ENCODE data around the gene GAL3ST1. TPM values are rescaled to one million over a fixed set of nuclear protein-coding genes. Genes with fewer than 3 reads are reported as not detected.
"Not testable (repeated sequence)": the region's sequence is repeated elsewhere in the genome, so short reads cannot be mapped to it uniquely, and the experiment has no call there.

The GAL3ST1 gene
- total RNA-seq, 1 donor from 2014 or later: 4.3 TPM

GRCh38 chr22:30553971-30554370, 20.5 kb downstream of the GAL3ST1 start:
- H3K27me3 Mint-ChIP-seq (ENCODE audit: insufficient read depth, low read depth): no peaks in the 10 kb centered on the region
- H3K4me1 ChIP-seq: no peaks in the 10 kb centered on the region
- no peaks in the 10 kb centered on the region for H3K9me3 Mint-ChIP-seq
- H3K4me3 Mint-ChIP-seq: no peak overlapping the region
- H3K9me3 ChIP-seq (ENCODE audit: low read depth): no peaks in the 10 kb centered on the region
- no peaks in the 10 kb centered on the region for H3K79me2 ChIP-seq (ENCODE audit: low read depth)
- no peaks in the 10 kb centered on the region for H3F3A ChIP-seq (ENCODE audit: low read depth)
- H3K27ac ChIP-seq: no peak overlapping the region
- no peak for DNase-seq (ENCODE audit: low spot score)
- no peak for TF ChIP-seq CTCF (IDR thresholded peaks at IDR 0.05)
- no peak for TF ChIP-seq EZH2phosphoT487 (IDR thresholded peaks at IDR 0.05)
- no peak for TF ChIP-seq EZH2 (IDR thresholded peaks at IDR 0.05)
- H3K27ac Mint-ChIP-seq: no peak overlapping the region
- H3K27me3 ChIP-seq: no peaks in the 10 kb centered on the region
- H3K4me3 ChIP-seq: no peak overlapping the region
- H3K4me1 Mint-ChIP-seq: no peaks in the 10 kb centered on the region
- H3K36me3 Mint-ChIP-seq: no peaks in the 10 kb centered on the region
- H3K9ac ChIP-seq: no peak overlapping the region
- no peak overlapping the region for H2AFZ ChIP-seq (replicated peaks)
- H3K4me2 ChIP-seq: no peak overlapping the region
- H3K36me3 ChIP-seq: no peaks in the 10 kb centered on the region
- no peaks in the 10 kb centered on the region for H4K20me1 ChIP-seq (ENCODE audit: low read depth)

DNA sequence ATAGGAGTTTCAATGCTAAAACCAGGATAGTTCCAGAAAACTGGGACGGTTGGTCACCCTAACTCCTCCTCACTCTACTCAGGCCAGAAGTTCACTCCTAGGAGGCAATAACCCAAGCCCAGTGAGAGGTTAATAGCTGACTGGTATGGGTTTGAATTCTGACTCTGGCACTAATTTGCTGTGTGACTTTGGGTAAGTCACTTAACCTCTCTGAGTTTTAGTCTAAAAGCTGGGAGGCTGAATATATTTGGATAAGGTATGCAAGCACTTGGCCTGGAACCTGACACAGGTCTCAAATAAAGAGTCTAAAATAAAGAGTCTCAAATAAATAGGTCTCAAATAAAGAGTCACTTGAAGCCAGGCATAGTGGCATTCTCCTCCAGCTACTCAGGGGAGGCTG, 21.7 kb downstream of the GAL3ST1 start:
- H3K27me3 Mint-ChIP-seq (ENCODE audit: insufficient read depth, low read depth): no peaks in the 10 kb centered on the region
- Histone ChIP-seq H3K79me2 (ENCODE audit: low read depth) (no peaks in the 10 kb centered on the region), H3K9ac (no peak overlapping the region), H3K27me3 (no peaks in the 10 kb centered on the region), H2AFZ (replicated peaks) (no peak overlapping the region), H3K4me2 (no peak overlapping the region), H3K27ac (no peak overlapping the region), H3K4me1 (no peaks in the 10 kb centered on the region), H3K9me3 (ENCODE audit: low read depth) (no peaks in the 10 kb centered on the region), H3K4me3 (no peak overlapping the region), H4K20me1 (ENCODE audit: low read depth) (no peaks in the 10 kb centered on the region), H3K36me3 (no peaks in the 10 kb centered on the region), H3F3A (ENCODE audit: low read depth) (no peaks in the 10 kb centered on the region)
- no peaks in the 10 kb centered on the region for H3K36me3 Mint-ChIP-seq
- H3K9me3 Mint-ChIP-seq: no peaks in the 10 kb centered on the region
- no peak for TF ChIP-seq EZH2phosphoT487 (IDR thresholded peaks at IDR 0.05)
- no peak for TF ChIP-seq EZH2 (IDR thresholded peaks at IDR 0.05)
- TF ChIP-seq CTCF (IDR thresholded peaks at IDR 0.05): no peak
- H3K4me1 Mint-ChIP-seq: no peaks in the 10 kb centered on the region
- H3K27ac Mint-ChIP-seq: no peak overlapping the region
- DNase-seq (ENCODE audit: low spot score): no peak
- no peak overlapping the region for H3K4me3 Mint-ChIP-seq

DNA sequence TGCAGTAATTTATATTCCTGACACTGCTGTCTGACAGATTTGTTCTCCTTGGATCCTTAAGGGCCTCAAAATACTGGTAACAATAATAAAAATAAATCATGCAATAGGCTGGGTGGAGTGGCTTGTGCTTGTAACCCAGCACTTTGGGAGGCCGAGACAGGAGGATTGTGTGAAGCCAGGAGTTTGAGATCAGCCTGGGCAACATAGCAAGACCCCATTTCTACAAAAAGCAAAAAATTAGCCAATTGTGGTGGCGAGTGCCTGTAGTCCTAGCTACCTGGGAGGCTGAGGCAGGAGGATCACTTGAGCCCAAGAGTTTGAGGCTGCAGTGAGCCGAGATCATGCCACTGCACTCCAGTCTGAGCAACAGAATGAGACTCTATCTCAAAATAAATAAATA, 22.7 kb downstream of the GAL3ST1 start:
- not testable (repeated sequence) for DNase-seq (ENCODE audit: low spot score); H3K36me3 Mint-ChIP-seq; H3K4me1 Mint-ChIP-seq; H3K4me1 ChIP-seq; H2AFZ ChIP-seq (replicated peaks); H3K36me3 ChIP-seq; H3K27ac Mint-ChIP-seq; H3K9me3 Mint-ChIP-seq; H3K4me2 ChIP-seq; H3K79me2 ChIP-seq (ENCODE audit: low read depth); H3K9ac ChIP-seq; H3K27ac ChIP-seq; H3K27me3 Mint-ChIP-seq (ENCODE audit: insufficient read depth, low read depth); H3K9me3 ChIP-seq (ENCODE audit: low read depth); H3F3A ChIP-seq (ENCODE audit: low read depth); H4K20me1 ChIP-seq (ENCODE audit: low read depth); H3K4me3 ChIP-seq; H3K27me3 ChIP-seq; H3K4me3 Mint-ChIP-seq

DNA sequence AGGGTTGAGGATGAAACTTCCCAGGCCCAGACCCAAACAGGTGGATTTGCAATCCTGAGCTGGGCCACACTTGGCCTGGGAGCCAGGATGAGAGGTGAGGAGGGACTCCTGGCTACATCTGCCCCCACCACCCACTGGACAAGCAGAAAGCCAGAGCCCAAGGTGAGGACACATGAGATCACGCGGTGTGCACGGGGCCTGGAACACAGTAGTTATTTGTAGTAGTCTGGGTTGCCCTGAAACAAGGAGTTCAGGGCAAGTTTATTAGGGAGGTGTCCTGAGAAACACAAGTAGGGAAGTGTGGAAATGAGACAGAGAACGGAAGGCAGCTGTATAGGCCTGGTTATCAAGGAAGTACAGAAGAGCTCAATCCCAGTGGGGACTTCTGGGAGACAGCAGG, 27.3 kb downstream of the GAL3ST1 start:
- no peak for DNase-seq (ENCODE audit: low spot score)
- Mint-ChIP-seq H3K4me1 (peaks cover 20% of the 10 kb centered on the region), H3K27me3 (ENCODE audit: insufficient read depth, low read depth) (peaks cover 4% of the 10 kb centered on the region), H3K9me3 (no peaks in the 10 kb centered on the region), H3K36me3 (no peaks in the 10 kb centered on the region), H3K27ac (peak overlapping the region; percentile 64), H3K4me3 (no peak overlapping the region)
- peaks cover 4% of the 10 kb centered on the region for H3F3A ChIP-seq (ENCODE audit: low read depth)
- peaks cover 17% of the 10 kb centered on the region for H3K27me3 ChIP-seq
- H3K4me1 ChIP-seq: no peaks in the 10 kb centered on the region
- no peaks in the 10 kb centered on the region for H3K79me2 ChIP-seq (ENCODE audit: low read depth)
- H3K27ac ChIP-seq: no peak overlapping the region
- H3K36me3 ChIP-seq: no peaks in the 10 kb centered on the region
- no peak overlapping the region for H2AFZ ChIP-seq (replicated peaks)
- no peak for TF ChIP-seq EZH2 (IDR thresholded peaks at IDR 0.05)
- TF ChIP-seq EZH2phosphoT487 (IDR thresholded peaks at IDR 0.05): no peak
- TF ChIP-seq CTCF (IDR thresholded peaks at IDR 0.05): no peak
- H3K4me2 ChIP-seq: no peak overlapping the region
- no peaks in the 10 kb centered on the region for H3K9me3 ChIP-seq (ENCODE audit: low read depth)
- H3K9ac ChIP-seq: no peak overlapping the region
- H4K20me1 ChIP-seq (ENCODE audit: low read depth): no peaks in the 10 kb centered on the region
- H3K4me3 ChIP-seq: no peak overlapping the region

Measured in neural progenitor cell (in vitro differentiated cells).